Embryonic facial prominence (tissue), 1 donor: ENCODE measurements around the gene ATP5PD.

ENCODE experiments used
- DNase-seq: peaks from one replicate; pipeline ENCODE4 v3.0.0-alpha.2; 2016; ENCODE audit errors: extremely low spot score

Gene ATP5PD

DNA sequence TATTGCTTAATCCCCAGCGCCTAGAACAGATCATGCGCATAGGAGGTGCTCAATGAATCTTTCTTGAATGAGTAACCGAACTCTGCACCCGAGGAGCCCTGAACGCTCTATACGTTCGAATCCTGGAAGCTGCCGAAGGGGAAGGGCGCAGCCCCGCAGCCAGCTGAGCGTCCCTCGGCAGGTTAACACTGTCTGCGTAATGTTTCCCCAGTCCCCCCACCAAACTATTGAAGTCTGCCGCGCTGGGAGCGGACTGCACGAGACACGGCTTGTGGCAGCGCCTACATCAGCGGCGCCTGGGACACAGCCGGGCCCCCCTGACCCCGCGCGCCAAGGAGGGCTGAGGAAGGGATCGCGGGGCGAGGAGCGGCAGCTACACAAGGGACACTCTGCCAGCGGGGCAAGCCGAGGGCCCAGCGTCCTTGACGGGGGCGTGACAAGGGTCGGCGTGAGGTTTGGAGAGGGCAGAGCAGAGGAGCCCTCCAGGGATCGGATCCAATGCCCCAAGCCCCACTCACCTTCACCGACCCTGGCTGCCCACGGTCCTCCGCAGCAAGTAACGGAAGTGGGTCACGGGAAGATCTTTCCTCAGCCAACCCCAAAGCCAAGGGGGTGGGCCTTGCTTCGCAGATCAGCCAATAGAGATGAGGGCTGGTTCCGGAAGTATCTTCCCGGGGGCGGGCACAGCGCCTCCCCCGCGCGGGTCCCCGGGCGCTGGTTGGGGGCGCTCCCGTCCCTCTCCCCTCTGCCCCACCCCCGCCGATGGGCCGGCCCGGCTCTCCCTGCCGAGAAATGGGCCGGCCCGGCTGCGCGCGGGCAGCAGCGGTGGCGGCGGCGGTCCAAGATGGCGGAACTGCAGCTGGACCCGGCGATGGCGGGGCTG lies at the start of gene ATP5PD, which contains the start of gene KCTD2:
ATP5PD (minus strand) TSS at position 563 of the 883 bp plus-strand sequence. CDS start 4,319 bp downstream, outside the sequence.
KCTD2 (plus strand) TSS at position 819 of the 883 bp plus-strand sequence; CDS start at position 845, 26 bp downstream.
- DNase-seq: peak; percentile 90

DNA sequence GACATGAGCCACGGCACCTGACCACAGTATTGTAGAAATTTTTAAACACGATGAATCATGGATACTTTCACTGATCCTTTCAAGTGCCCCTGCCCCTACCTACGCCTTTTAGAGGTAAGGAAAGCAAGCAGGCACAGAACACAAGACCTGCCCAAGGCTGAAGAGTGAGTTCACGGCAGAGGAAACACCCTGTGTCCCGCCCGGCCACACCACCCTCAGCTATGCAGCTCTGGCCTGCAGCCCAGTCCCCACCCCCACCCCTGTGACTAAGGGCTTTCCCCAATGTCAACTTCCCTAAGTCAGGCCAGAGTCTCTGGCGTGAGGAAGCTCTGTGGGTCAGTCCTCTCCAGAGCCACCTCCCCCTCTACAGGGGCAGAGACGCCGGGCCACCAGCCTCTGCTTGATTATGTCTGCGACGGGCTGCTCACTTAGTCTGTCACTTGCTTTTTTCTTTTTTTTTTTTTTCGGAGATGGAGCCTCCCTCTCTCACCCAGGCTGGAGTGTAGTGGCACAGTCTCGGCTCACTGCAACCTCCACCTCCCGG lies 49.4 kb upstream of the ATP5PD start:
- no peak for DNase-seq

GRCh38 chr17:75094871-75095399 lies 48.2 kb upstream of the ATP5PD start:
- no peak for DNase-seq

- DNase-seq: no peak
These were observed 46.9 kb upstream of the ATP5PD start for GRCh38 chr17:75093548-75094158.

GRCh38 chr17:75091855-75092327 lies 45.1 kb upstream of the ATP5PD start:
- no peak for DNase-seq

DNA sequence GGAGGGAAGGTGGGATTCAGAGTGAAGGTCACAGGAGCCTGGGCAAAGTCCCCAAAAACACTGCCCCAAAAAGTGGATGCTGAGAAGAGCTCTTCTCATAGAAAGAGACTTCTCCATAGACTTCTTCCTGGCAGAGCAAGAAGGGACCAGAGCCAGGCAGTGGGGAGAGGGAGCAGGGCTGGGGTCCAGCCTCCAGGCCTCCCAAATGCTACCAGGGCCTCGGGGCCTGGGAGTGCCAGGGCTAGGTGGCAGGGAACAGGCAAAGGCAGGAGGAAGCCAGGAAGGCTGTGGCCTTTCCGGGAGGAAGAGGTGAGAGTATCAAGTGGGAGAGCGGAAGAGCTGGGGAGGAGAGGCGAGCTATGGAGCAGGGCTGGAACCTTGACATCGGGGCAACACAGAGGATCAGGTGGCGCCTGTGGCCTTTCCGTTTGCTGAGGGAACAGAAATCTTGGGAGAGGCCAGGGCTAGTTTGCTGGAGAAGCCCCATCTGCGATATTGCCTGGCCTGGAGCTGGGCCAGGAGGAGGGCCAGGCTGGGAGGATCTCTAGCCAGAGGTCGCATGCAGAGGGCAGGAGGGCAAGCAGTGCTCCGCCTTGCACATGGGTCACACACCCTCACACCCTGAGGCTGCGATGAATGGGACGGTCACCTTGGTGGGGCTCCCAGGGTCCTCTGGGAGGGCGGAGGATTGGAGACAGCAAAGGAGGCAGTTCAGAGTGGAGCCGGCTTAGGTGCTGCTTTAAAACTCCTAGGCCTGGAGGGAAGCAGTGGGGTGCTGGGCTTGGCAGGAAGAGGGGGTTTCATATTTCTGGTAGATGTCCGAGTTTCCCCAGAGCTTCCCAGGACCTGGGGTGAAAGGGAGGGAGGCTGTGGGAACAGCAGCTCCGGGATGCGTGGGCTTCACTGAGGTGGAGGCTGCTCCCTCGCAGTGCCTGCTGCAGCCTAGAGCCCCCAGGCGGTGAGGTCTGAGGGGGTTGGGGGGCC lies 44.4 kb upstream of the ATP5PD start:
- no peak for DNase-seq

GRCh38 chr17:75088465-75089417 lies 42.0 kb upstream of the ATP5PD start:
- DNase-seq: no peak

- no peak for DNase-seq
These were observed 41.0 kb upstream of the ATP5PD start, which contains the start of gene SLC16A5 for GRCh38 chr17:75087558-75088453. Gene SLC16A5 (plus strand): TSS chr17:75087954. CDS start chr17:75093637, 5,683 bp downstream.

GRCh38 chr17:75087182-75087557 lies 40.4 kb upstream of the ATP5PD start:
- DNase-seq: no peak

DNA sequence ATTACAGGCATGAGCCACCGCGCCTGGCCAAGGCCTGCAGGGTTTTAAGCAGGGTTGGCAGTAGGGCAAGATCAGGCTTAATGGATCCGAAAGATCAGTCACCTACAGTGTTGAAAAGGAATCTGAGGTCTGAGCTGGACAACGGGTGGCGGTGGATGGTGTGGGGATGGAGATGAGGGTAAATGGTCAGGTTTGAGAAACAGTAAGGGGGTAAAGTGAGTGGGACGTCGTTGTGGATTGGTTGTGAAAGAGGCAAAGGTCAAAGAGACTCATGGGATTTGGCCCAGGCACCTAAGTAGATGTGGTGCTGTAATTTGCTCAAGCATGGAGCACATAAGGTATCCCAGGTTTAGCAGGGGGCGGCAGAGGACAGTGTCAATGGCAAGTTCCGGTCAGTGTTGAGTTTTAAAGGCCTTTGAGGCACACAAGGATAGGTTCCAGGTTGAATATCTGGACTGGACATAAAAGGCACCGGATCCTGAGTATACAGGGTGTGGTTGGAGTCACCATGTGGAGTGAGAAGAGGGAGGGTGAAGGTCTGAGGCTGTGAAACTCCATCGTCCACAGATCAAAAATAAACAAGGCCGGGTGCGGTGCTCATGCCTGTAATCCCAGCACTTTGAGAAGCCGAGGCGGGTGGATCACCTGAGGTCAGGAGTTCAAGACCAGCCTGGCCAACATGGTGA lies 39.9 kb upstream of the ATP5PD start:
- no peak for DNase-seq

DNA sequence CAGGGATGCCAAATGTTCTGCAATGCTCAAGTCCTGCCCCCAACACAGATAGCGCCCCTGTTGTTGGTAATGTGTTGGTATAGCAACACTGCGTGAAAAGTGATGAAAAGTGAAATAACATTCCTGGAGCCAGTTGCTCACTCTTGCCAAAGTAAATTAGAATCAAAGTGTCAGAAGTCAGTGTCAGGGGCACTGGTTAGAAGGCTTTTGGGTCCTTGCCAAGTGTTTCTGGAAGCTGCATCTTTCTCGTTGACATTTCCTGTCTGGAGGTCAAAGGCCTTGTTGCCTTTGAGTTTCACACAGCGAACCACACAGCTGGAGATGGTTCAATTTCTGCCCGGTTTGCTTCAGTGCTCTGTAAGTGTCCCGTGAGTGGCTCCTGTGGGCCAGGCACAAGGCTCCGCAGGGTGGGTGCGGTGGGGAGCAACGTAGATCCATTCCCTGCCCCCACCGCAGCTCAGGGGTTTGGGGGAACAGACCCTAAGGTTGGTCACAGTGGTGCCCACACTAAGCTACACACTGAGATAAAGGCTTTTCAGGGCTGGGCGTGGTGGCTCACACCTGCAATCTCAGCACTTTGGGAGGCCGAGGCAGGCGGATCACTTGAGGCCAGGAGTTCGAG lies 37.4 kb upstream of the ATP5PD start:
- no peak for DNase-seq

DNA sequence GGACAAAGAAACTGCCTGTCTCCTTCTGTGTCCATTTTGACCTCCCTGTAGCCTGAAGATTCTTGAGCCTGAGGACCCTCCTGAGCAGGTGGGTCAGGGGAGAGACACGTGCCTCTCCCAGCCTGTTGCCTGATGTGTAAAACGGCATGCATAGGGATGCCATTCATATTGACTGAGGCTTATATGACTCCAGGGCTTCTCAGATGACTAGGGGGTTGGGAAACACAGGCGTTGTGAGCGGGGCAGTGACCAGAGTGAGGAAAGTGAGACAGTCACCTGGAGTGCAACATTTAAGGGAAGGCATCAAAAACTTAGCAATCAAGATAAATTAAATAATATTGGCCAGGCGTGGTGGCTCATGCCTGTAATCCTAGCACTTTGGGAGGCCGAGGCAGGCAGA lies 35.9 kb upstream of the ATP5PD start:
- DNase-seq: no peak

- no peak for DNase-seq
These were observed 35.1 kb upstream of the ATP5PD start for GRCh38 chr17:75081611-75082540.

DNA sequence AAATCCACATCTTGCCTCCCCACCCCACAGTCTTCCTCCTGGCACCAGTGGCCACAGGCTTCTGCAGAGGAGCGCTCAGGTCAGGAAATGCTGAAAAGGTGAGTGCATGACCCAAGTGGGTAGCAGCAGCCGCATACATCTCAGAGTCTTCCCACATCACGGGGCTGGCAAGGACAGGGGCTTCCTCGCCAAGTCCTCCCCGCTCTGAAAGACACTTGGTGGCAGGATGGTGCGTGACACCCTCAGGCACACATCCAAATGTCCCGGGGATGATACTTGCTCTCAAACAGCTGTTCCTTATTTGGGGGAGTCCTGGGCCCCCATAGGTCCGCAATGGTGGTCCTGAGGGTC lies 32.2 kb upstream of the ATP5PD start:
- DNase-seq: no peak

GRCh38 chr17:75078284-75079022 lies 31.7 kb upstream of the ATP5PD start:
- DNase-seq: no peak
